Colonic mucosa (tissue), 4 donors: ENCODE results near the gene TMEM185B. TPM values are rescaled to one million over a fixed set of nuclear protein-coding genes. Genes with fewer than 3 reads are reported as not detected.

Experiments used
- DNase-seq: peaks from one replicate; pipeline ENCODE4 v3.0.0-alpha.2; 2020
- H3K27ac ChIP-seq: fragments of 200-600 bp; one replicate; pipeline ENCODE4 v1.8.0; 2021
- H3K27me3 ChIP-seq: fragments of 200-600 bp; one replicate; pipeline ENCODE4 v1.8.0; 2021
- H3K36me3 ChIP-seq: fragments of 200-600 bp; one replicate; pipeline ENCODE4 v1.8.0; 2021
- H3K4me1 ChIP-seq: fragments of 200-600 bp; one replicate; pipeline ENCODE4 v1.8.0; 2021; ENCODE audit warnings: mild to moderate bottlenecking
- H3K4me3 ChIP-seq: fragments of 200-600 bp; one replicate; pipeline ENCODE4 v1.8.0; 2021
- H3K9ac ChIP-seq, 2 donors: one replicate each; pipeline ENCODE4 v1.7.0; 2013; ENCODE audit warnings: control low read depth in 2 of 2, low read depth in 2 of 2, low read length in 2 of 2
- H3K9me3 ChIP-seq: fragments of 200-600 bp; one replicate; pipeline ENCODE4 v1.8.0; 2021
- CTCF ChIP-seq: fragments of 200-600 bp; IDR thresholded peaks from one replicate; pipeline ENCODE4 v1.8.0; 2022; ENCODE audit warnings: antibody characterized with exemption, mild to moderate bottlenecking
- intact Hi-C: fragments of 100-400 bp; cut with DNase I; formaldehyde crosslinking; loops from one replicate; pipeline ENCODE4 v1.14.1; 2022
- total RNA-seq, 2 donors: library from RNA; stranded (reverse); fragmentation: NEBNext Ultra II Directional in 1 of 2; extraction: Animal tissue kit (Norgen Biotek cat#: 25700) in 1 of 2; gene quantifications; one replicate each; pipeline ENCODE4 v1.2.1, GENCODE V29; 2021
- donor health status: healthy.
- donor health status: DM: no; HTN: no; CAD: no.
- donor health status: DM: no; HTN: no; CAD: no.

The TMEM185B gene
- total RNA-seq, 2 donors from 2014 or later: 14.4 to 16.5 TPM

- peak overlapping the region; percentile 80 for H3K27ac ChIP-seq
- TF ChIP-seq CTCF: no peak
- peak overlapping the region; percentile 22 for H3K4me3 ChIP-seq
- H3K9me3 ChIP-seq: no peaks in the 10 kb centered on the region
- peak overlapping the region; percentile 54 to 57 for H3K9ac ChIP-seq
- peak; percentile 56 for DNase-seq
- intact Hi-C loops: no loop called here
- peaks cover 15% of the 10 kb centered on the region for H3K4me1 ChIP-seq
- no peaks in the 10 kb centered on the region for H3K27me3 ChIP-seq
- H3K36me3 ChIP-seq: no peaks in the 10 kb centered on the region
These were observed 7.6 kb upstream of the TMEM185B start for GRCh38 chr2:120230515-120231471.

GRCh38 chr2:120229341-120229740, 6.1 kb upstream of the TMEM185B start:
- intact Hi-C loops: no loop called here
- no peak for DNase-seq

GRCh38 chr2:120228503-120228902, 5.3 kb upstream of the TMEM185B start:
- TF ChIP-seq CTCF: no peak
- DNase-seq: no peak
- no peak overlapping the region for H3K9ac ChIP-seq
- H3K4me1 ChIP-seq: peaks cover 19% of the 10 kb centered on the region
- no peaks in the 10 kb centered on the region for H3K27me3 ChIP-seq
- H3K4me3 ChIP-seq: no peak overlapping the region
- H3K9me3 ChIP-seq: no peaks in the 10 kb centered on the region
- intact Hi-C loops: no loop called here
- H3K27ac ChIP-seq: no peak overlapping the region
- H3K36me3 ChIP-seq: no peaks in the 10 kb centered on the region

More at GRCh38 chr2:120229341-120229740, 6.1 kb upstream of the TMEM185B start:
- no peaks in the 10 kb centered on the region for H3K27me3 ChIP-seq
- TF ChIP-seq CTCF: no peak
- H3K4me3 ChIP-seq: no peak overlapping the region
- no peaks in the 10 kb centered on the region for H3K9me3 ChIP-seq
- no peak overlapping the region for H3K9ac ChIP-seq
- H3K4me1 ChIP-seq: peaks cover 15% of the 10 kb centered on the region
- H3K27ac ChIP-seq: no peak overlapping the region
- H3K36me3 ChIP-seq: no peaks in the 10 kb centered on the region

GRCh38 chr2:120227111-120227991, 4.2 kb upstream of the TMEM185B start:
- intact Hi-C loops: no loop called here
- Histone ChIP-seq H3K4me1 (peaks cover 19% of the 10 kb centered on the region), H3K27me3 (no peaks in the 10 kb centered on the region), H3K4me3 (no peak overlapping the region), H3K36me3 (no peaks in the 10 kb centered on the region), H3K9me3 (no peaks in the 10 kb centered on the region), H3K27ac (no peak overlapping the region), H3K9ac (no peak overlapping the region)
- DNase-seq: no peak
- TF ChIP-seq CTCF: no peak

GRCh38 chr2:120226316-120226715, 3.1 kb upstream of the TMEM185B start:
- Histone ChIP-seq H3K4me1 (peaks cover 19% of the 10 kb centered on the region), H3K9ac (peak overlapping the region in 1 of 2 donors; percentile 12), H3K9me3 (no peaks in the 10 kb centered on the region), H3K27me3 (no peaks in the 10 kb centered on the region), H3K27ac (no peak overlapping the region), H3K36me3 (no peaks in the 10 kb centered on the region), H3K4me3 (no peak overlapping the region)
- TF ChIP-seq CTCF: no peak
- no peak for DNase-seq
- intact Hi-C loops: no loop called here
